Measurements from ENCODE around the gene SEMA6A.

- TF ChIP-seq POLR2A (IDR thresholded peaks at IDR 0.05; ENCODE audit: low read length) (no peak), GATA1 (IDR thresholded peaks at IDR 0.05; ENCODE audit: low read depth, low read length) (no peak)
These were observed 151.5 kb downstream of the SEMA6A start for GRCh38 chr5:116423141-116423540.
